BJ (cell line): ENCODE data around the gene FAIM2. TPM values are rescaled to one million over a fixed set of nuclear protein-coding genes. Genes with fewer than 3 reads are reported as not detected.

Experiments used
- CTCF ChIA-PET: fragments of 350-600 bp; formaldehyde crosslinking; extraction: SDS; loops from one replicate; lab custom pipeline; 2021; ENCODE audit warnings: antibody characterized with exemption, inconsistent platforms; lab: Yijun Ruan, JAX
- POLR2A ChIA-PET: fragments of 300-600 bp; sonication (Branson Sonifier 250); formaldehyde crosslinking; extraction: SDS; loops from one replicate; lab custom pipeline; 2021; ENCODE audit warnings: antibody characterized with exemption; lab: Charles Lee
- DNase-seq: peaks from one replicate; pipeline ENCODE4 v3.0.0-alpha.2; 2011; ENCODE audit warnings: low read depth
- H3K27me3 ChIP-seq: 2 replicates; pipeline ENCODE4 v1.6.0; 2011; ENCODE audit warnings: low read length; ENCODE audit not compliant: control insufficient read depth, insufficient read depth
- H3K36me3 ChIP-seq: 2 replicates; pipeline ENCODE4 v1.5.1; 2011; ENCODE audit warnings: low read length; ENCODE audit not compliant: control insufficient read depth, insufficient read depth
- H3K4me3 ChIP-seq: 2 replicates; pipeline ENCODE4 v1.5.1; 2011; ENCODE audit warnings: low read depth, mild to moderate bottlenecking, control low read depth, low read length
- CTCF ChIP-seq: IDR thresholded peaks from 2 replicates; pipeline ENCODE4 v1.5.1; 2011; ENCODE audit warnings: low read depth, mild to moderate bottlenecking, control low read depth, inconsistent platforms, low read length, moderate library complexity; ENCODE audit not compliant: insufficient read depth
- polyA minus RNA-seq: library from RNA; depleted of rRNA, polyadenylated mRNA; stranded (reverse); fragments of >200 nt; gene quantifications from 2 replicates; pipeline ENCODE4 v1.2.3, GENCODE V29; 2011; rRNA and poly(A)+ RNA removed
- polyA plus RNA-seq: library from polyadenylated mRNA; depleted of rRNA; stranded (reverse); fragments of >200 nt; gene quantifications from 2 replicates; pipeline ENCODE4 v1.2.3, GENCODE V29; 2011; rRNA removed

Gene FAIM2
- 1.4 and 3.6 TPM in 2 replicates for polyA plus RNA-seq
- polyA minus RNA-seq, result 1.5 and 3.5 TPM in 2 replicates

DNA sequence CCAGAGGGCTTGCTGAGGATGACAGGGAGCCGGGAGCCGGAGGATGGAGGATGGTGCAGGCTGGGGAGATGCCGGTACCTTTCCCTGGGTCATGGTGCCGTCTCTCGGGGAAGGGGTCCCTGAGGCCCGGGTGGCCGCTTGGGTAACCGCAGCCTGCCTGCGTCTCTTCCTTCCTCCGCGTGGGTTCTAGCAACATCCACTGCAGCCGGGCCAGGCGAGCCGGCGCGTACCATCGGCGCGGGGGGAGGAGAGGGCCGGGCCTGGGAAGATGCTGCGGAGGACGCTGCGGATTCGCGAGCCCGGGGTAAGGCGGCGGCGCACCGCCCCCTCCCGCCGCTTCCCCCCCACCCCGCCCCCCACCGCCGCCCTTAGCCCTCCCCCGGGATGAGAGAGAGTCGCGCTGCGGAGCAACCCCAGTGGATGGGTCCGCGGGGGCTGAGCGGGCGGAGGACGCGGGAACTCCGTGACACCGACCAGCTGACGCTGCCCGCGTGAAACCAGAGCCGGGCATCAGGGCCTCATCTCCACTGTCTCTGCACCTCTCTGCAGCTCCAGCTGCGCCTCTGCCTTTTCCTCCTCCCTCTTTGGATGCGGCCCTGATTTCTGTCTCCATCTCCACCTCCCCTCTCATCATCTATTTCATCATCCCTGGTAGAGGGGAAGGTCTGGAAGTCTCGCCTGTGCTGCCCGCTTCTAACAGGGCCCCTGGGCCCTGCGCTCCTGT lies at the start of gene FAIM2:
FAIM2 (minus strand) TSS at position 201 of the 724 bp plus-strand sequence; CDS start at position 93, 108 bp downstream.
- peak; percentile 7 for DNase-seq
- peak within 1 kb of the TSS; percentile 29 for H3K4me3 ChIP-seq
- peaks cover 9% of the 10 kb centered on the region for H3K27me3 ChIP-seq
- no peak for TF ChIP-seq CTCF
- no peaks in the 10 kb centered on the region for H3K36me3 ChIP-seq
- CTCF ChIA-PET, result interaction anchor here (0.7 to 0.8 kb wide), 2 partner anchors 9 to 19 kb away, joined by 3 read pairs; no protein-coding TSS in a partner anchor
- POLR2A ChIA-PET, result no interaction called here

GRCh38 chr12:49953151-49953550 lies 49.5 kb upstream of the FAIM2 start:
- H3K4me3 ChIP-seq, result no peak overlapping the region
- CTCF ChIA-PET, result interaction anchor here (3.7 to 4.2 kb wide), 2 partner anchors 8 to 14 kb away, joined by 23 to 27 read pairs; no protein-coding TSS in a partner anchor
- POLR2A ChIA-PET, result no interaction called here

DNA sequence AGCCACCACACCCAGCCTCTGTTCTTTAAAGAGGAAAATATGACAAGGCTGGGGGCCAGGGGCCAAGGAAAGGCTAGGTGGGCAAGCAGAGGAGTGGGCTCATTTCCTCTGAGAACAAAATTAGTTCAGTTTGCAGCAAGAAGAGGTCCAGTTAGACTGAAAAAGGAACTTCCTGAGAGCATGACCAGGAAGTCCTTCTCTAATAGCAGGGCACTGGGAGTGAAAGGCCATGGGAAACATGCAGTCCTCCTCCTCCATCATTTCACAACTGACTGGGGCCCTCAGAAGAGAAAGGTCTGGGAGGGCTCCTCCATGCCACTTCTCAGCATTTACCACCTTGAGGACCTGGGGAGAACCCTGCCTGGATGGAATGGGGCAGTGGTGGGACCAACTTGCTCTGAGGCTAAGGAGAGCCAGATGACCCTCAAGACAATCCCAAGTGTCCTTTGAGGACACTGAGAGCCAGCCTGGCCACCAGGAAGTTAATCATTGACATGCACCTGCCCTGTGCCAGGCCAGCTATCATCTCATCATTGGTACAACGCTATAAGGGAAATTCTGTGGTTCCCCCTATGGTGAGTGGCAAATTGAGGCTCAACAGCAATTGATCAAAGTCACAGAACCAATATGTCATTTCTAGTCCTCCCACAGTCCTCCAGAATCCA lies 48.8 kb upstream of the FAIM2 start:
- ChIA-PET POLR2A (no interaction called here), CTCF (interaction anchor here (4.2 kb wide), 1 partner anchor 14 kb away, joined by 23 read pairs; no protein-coding TSS in a partner anchor)
- Histone ChIP-seq H3K27me3 (peaks cover 28% of the 10 kb centered on the region), H3K36me3 (no peaks in the 10 kb centered on the region), H3K4me3 (no peak overlapping the region)
- no peak for DNase-seq
- TF ChIP-seq CTCF, result no peak

More at GRCh38 chr12:49953151-49953550, 49.5 kb upstream of the FAIM2 start:
- TF ChIP-seq CTCF, result no peak
- Histone ChIP-seq H3K36me3 (no peaks in the 10 kb centered on the region), H3K27me3 (peaks cover 29% of the 10 kb centered on the region)
- DNase-seq, result no peak

- Histone ChIP-seq H3K27me3 (peaks cover 26% of the 10 kb centered on the region), H3K4me3 (no peak overlapping the region), H3K36me3 (no peaks in the 10 kb centered on the region)
- no peak for DNase-seq
- CTCF ChIA-PET, result interaction anchor here (2.0 kb wide), 1 partner anchor 174 kb away, joined by 5 read pairs; no protein-coding TSS in a partner anchor
- POLR2A ChIA-PET, result no interaction called here
- no peak for TF ChIP-seq CTCF
Measured at GRCh38 chr12:49951411-49952240, 47.9 kb upstream of the FAIM2 start.
